Measurements from ENCODE around the gene BABAM2. TPM values are rescaled to one million over a fixed set of nuclear protein-coding genes. Genes with fewer than 3 reads are reported as not detected.
A peak's percentile ranks its signal among the peaks of the same experiment; 100 is the strongest.

BABAM2 gene
- total RNA-seq, 1 donor from 2014 or later = 58.9 TPM

DNA sequence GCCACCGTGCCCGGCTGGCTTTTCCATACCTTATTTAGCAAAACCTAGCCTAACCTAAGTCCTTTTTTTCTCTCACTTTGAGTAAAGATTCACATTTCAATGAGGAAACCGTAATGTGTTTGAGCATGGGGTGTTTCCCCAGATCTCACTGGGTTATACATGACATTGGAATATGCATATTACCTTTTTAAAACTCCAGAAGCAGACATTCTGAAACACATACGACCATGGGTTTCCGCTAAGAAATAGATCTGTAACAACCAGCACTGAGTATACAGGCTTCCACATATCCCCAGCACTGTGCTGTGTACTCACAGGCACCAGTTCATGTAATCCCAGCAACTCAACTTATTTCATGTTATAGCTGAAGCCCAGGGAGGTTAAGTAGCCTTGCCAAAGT is 461.1 kb downstream of the BABAM2 start:
- H3K4me1 ChIP-seq = peaks cover 23% of the 10 kb centered on the region
- no peak overlapping the region for H3K4me3 ChIP-seq
- intact Hi-C loops (cut with micrococcal nuclease) = no loop called here
- H3K27ac ChIP-seq (replicated peaks) = no peak overlapping the region
- H3K9me3 ChIP-seq (replicated peaks) = no peaks in the 10 kb centered on the region
- no peak for DNase-seq
- H3K36me3 ChIP-seq = no peaks in the 10 kb centered on the region
- no peaks in the 10 kb centered on the region for H3K27me3 ChIP-seq (ENCODE audit: low read depth)
- TF ChIP-seq CTCF (IDR thresholded peaks at IDR 0.05; ENCODE audit: borderline replicate concordance) = no peak

GRCh38 chr2:28352104-28352503 is 461.6 kb downstream of the BABAM2 start:
- no peak overlapping the region for H3K27ac ChIP-seq (replicated peaks)
- peak; percentile 6 for DNase-seq
- TF ChIP-seq CTCF (IDR thresholded peaks at IDR 0.05; ENCODE audit: borderline replicate concordance) = no peak
- H3K9me3 ChIP-seq (replicated peaks) = no peaks in the 10 kb centered on the region
- H3K36me3 ChIP-seq = no peaks in the 10 kb centered on the region
- peaks cover 28% of the 10 kb centered on the region for H3K4me1 ChIP-seq
- no peak overlapping the region for H3K4me3 ChIP-seq
- no peaks in the 10 kb centered on the region for H3K27me3 ChIP-seq (ENCODE audit: low read depth)
- intact Hi-C loops (cut with micrococcal nuclease) = no loop called here

- TF ChIP-seq CTCF (IDR thresholded peaks at IDR 0.05; ENCODE audit: borderline replicate concordance) = no peak
- Histone ChIP-seq H3K4me3 (no peak overlapping the region), H3K36me3 (no peaks in the 10 kb centered on the region), H3K27me3 (ENCODE audit: low read depth) (no peaks in the 10 kb centered on the region), H3K4me1 (peaks cover 28% of the 10 kb centered on the region), H3K27ac (replicated peaks) (no peak overlapping the region), H3K9me3 (replicated peaks) (no peaks in the 10 kb centered on the region)
- DNase-seq = peak; percentile 3
- intact Hi-C loops (cut with micrococcal nuclease) = no loop called here
Measured at GRCh38 chr2:28352610-28353195, 462.2 kb downstream of the BABAM2 start.

DNA sequence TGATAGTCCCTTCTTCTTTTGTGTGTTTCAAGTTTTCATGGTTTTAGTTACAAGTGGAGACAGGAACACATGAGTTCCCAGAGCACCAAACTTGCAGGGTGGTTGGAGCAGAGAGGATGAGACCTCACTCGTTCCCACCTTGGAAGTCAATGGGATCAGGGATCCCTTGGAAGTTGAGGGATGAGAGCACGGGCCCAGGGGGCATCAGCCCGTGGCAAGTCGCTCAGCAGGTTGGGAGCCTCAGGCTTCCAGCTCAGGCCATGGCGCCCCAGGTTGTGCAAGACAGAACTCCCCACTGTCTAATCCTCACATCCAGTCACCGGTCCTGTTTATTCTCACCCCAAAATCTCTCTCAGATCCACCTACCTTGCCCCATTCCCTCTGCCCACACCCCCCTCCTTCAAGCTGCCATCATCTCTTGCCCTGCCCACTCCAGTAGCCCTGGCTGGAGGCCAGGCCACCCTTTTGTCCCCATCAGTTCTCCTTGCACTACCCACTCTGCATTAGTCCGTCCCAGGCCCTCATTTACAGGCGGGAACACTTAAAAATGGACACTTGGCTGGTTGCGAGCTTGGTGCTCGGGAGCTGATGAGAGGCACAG is 464.5 kb downstream of the BABAM2 start:
- Histone ChIP-seq H3K9me3 (replicated peaks) (no peaks in the 10 kb centered on the region), H3K36me3 (no peaks in the 10 kb centered on the region), H3K27ac (replicated peaks) (peak overlapping the region; percentile 96), H3K4me1 (peaks cover 21% of the 10 kb centered on the region), H3K27me3 (ENCODE audit: low read depth) (no peaks in the 10 kb centered on the region), H3K4me3 (no peak overlapping the region)
- no peak for DNase-seq
- intact Hi-C loops (cut with micrococcal nuclease) = no loop called here
- no peak for TF ChIP-seq CTCF (IDR thresholded peaks at IDR 0.05; ENCODE audit: borderline replicate concordance)

DNA sequence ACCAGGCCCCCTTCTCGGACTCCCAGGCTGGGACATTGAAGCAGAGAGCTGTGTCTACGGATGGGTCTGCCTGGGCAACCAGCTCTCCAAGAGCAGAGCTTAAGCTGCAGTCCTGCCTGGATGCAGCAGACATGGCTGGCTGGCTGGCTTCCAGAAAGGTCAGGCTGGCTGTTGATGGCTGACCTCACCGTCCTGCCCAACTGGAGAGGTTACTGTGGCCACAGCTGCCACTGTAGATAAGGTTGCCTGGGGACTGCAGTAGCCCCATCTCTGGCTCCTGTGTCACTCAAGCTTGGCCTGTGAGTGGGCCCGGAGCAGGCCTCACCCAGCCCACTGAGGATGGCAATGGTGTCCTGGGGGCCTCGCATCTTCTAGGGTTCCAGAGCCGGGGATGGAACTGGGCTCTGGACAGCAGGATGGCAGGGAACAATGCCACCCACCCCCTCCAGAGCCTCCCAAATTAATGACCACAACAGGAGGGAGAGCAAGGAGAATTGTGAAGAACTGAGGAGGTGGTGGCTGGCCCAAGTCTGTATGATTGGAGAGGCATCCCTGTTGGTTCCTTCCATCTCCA is 465.1 kb downstream of the BABAM2 start:
- no peak for TF ChIP-seq CTCF (IDR thresholded peaks at IDR 0.05; ENCODE audit: borderline replicate concordance)
- intact Hi-C loops (cut with micrococcal nuclease) = no loop called here

More for the DNA sequence above, 465.1 kb downstream of the BABAM2 start:
- DNase-seq = peak; percentile 77
- H3K4me3 ChIP-seq = no peak overlapping the region
- H3K9me3 ChIP-seq (replicated peaks) = no peaks in the 10 kb centered on the region
- H3K4me1 ChIP-seq = peaks cover 21% of the 10 kb centered on the region
- no peaks in the 10 kb centered on the region for H3K27me3 ChIP-seq (ENCODE audit: low read depth)
- peak overlapping the region; percentile 96 for H3K27ac ChIP-seq (replicated peaks)
- H3K36me3 ChIP-seq = no peaks in the 10 kb centered on the region

Measured in left ventricle myocardium inferior (tissue), 1 donor.